H9 (cell line): ENCODE data around the gene CCDC34. TPM values are rescaled to one million over a fixed set of nuclear protein-coding genes. Genes with fewer than 3 reads are reported as not detected.
A peak's percentile ranks its signal among the peaks of the same experiment; 100 is the strongest.

ENCODE experiments used
- DNase-seq: peaks from one replicate; pipeline ENCODE4 v3.0.0-alpha.2; 2017
- H2AFZ ChIP-seq: one replicate; pipeline ENCODE4 v1.6.1; 2013; ENCODE audit warnings: mild to moderate bottlenecking, low read length, control low read depth, moderate library complexity
- H2AK5ac ChIP-seq: 2 replicates; pipeline ENCODE4 v1.6.1; 2013; ENCODE audit warnings: low read length, control low read depth, mixed read lengths; ENCODE audit not compliant: insufficient read length
- H2BK120ac ChIP-seq: one replicate; pipeline ENCODE4 v1.6.1; 2013; ENCODE audit warnings: low read depth, mild to moderate bottlenecking, low read length, control low read depth, inconsistent platforms; ENCODE audit not compliant: poor library complexity, severe bottlenecking
- H2BK12ac ChIP-seq: 2 replicates; pipeline ENCODE4 v1.6.1; 2013; ENCODE audit warnings: low read length, control low read depth, mixed read lengths, low read depth; ENCODE audit not compliant: insufficient read length
- H2BK15ac ChIP-seq: 2 replicates; pipeline ENCODE4 v1.6.1; 2013; ENCODE audit warnings: low read depth, low read length, control low read depth
- H2BK20ac ChIP-seq: one replicate; pipeline ENCODE4 v1.6.1; 2013; ENCODE audit warnings: low read depth, mild to moderate bottlenecking, low read length, control low read depth, inconsistent platforms; ENCODE audit not compliant: poor library complexity, severe bottlenecking
- H2BK5ac ChIP-seq: 2 replicates; pipeline ENCODE4 v1.6.1; 2013; ENCODE audit warnings: low read length, control low read depth, mixed read lengths; ENCODE audit not compliant: insufficient read length
- H3K14ac ChIP-seq: 2 replicates; pipeline ENCODE4 v1.6.1; 2013; ENCODE audit warnings: low read length, control low read depth; ENCODE audit not compliant: insufficient read depth
- H3K18ac ChIP-seq: 2 replicates; pipeline ENCODE4 v1.6.1; 2013; ENCODE audit warnings: low read depth, mild to moderate bottlenecking, mixed read lengths, low read length, control low read depth; ENCODE audit not compliant: insufficient read length
- H3K23ac ChIP-seq: 2 replicates; pipeline ENCODE4 v1.6.1; 2013; ENCODE audit warnings: low read length, control low read depth, mixed read lengths, low read depth; ENCODE audit not compliant: insufficient read length
- H3K23me2 ChIP-seq: 2 replicates; pipeline ENCODE4 v1.6.1; 2013; ENCODE audit warnings: low read depth, mild to moderate bottlenecking, mixed read lengths, low read length, control low read depth; ENCODE audit not compliant: insufficient read length, poor library complexity, severe bottlenecking
- H3K27ac ChIP-seq: 2 replicates; pipeline ENCODE4 v1.5.1; 2013; ENCODE audit warnings: low read length, control low read depth, mixed read lengths, low read depth; ENCODE audit not compliant: insufficient read length
- H3K27me3 ChIP-seq: 2 replicates; pipeline ENCODE4 v1.6.1; 2013; ENCODE audit warnings: low read length, control low read depth, inconsistent platforms; ENCODE audit not compliant: insufficient read depth
- H3K4ac ChIP-seq: 2 replicates; pipeline ENCODE4 v1.6.1; 2013; ENCODE audit warnings: low read depth, mild to moderate bottlenecking, control low read depth, inconsistent platforms, low read length, moderate library complexity
- H3K4me1 ChIP-seq: 2 replicates; pipeline ENCODE4 v1.6.1; 2013; ENCODE audit warnings: low read length, control low read depth, inconsistent platforms; ENCODE audit not compliant: insufficient read depth
- H3K4me2 ChIP-seq: 2 replicates; pipeline ENCODE4 v1.6.1; 2013; ENCODE audit warnings: low read length, control low read depth, mixed read lengths; ENCODE audit not compliant: insufficient read length, insufficient read depth
- H3K56ac ChIP-seq: 2 replicates; pipeline ENCODE4 v1.6.1; 2013; ENCODE audit warnings: low read depth, mild to moderate bottlenecking, mixed read lengths, low read length, control low read depth; ENCODE audit not compliant: insufficient read length
- H3K79me1 ChIP-seq: 2 replicates; pipeline ENCODE4 v1.6.1; 2013; ENCODE audit warnings: low read depth, mild to moderate bottlenecking, moderate library complexity, low read length, control low read depth, inconsistent platforms; ENCODE audit not compliant: insufficient read depth, poor library complexity, severe bottlenecking
- H3K79me2 ChIP-seq: 2 replicates; pipeline ENCODE4 v1.6.1; 2013; ENCODE audit warnings: low read length, control low read depth, inconsistent platforms; ENCODE audit not compliant: insufficient read depth
- H3K9ac ChIP-seq: 2 replicates; pipeline ENCODE4 v1.6.1; 2013; ENCODE audit warnings: low read length, control low read depth, mixed read lengths; ENCODE audit not compliant: insufficient read length; ENCODE audit errors: extremely low read depth
- H3K9me3 ChIP-seq: one replicate; pipeline ENCODE4 v1.6.1; 2013; ENCODE audit warnings: low read depth, low read length, inconsistent platforms; ENCODE audit not compliant: control insufficient read depth
- H3T11ph ChIP-seq: one replicate; pipeline ENCODE4 v1.6.1; 2013; ENCODE audit warnings: mild to moderate bottlenecking, low read length, control low read depth, inconsistent platforms
- H4K20me1 ChIP-seq: one replicate; pipeline ENCODE4 v1.6.1; 2013; ENCODE audit not compliant: control insufficient read depth, insufficient read length, insufficient read depth
- H4K5ac ChIP-seq: 2 replicates; pipeline ENCODE4 v1.6.1; 2013; ENCODE audit warnings: low read depth, mild to moderate bottlenecking, mixed read lengths, low read length, control low read depth; ENCODE audit not compliant: insufficient read length
- H4K8ac ChIP-seq: replicated peaks from 2 replicates; pipeline ENCODE4 v1.6.1; 2013; ENCODE audit warnings: low read length, control low read depth, mixed read lengths, low read depth; ENCODE audit not compliant: insufficient read length
- H4K91ac ChIP-seq: 2 replicates; pipeline ENCODE4 v1.6.1; 2013; ENCODE audit warnings: low read depth, mild to moderate bottlenecking, moderate library complexity, mixed read lengths, low read length, control low read depth; ENCODE audit not compliant: insufficient read length
- H3K27ac Mint-ChIP-seq, 3 experiments: 2 replicates in 2 of 3; 3 replicates in 1 of 3; pipeline ENCODE4 v1.8.0; 2020 to 2021; ENCODE audit warnings: mixed read lengths in 3 of 3, mild to moderate bottlenecking in 1 of 3, moderate library complexity in 1 of 3
- H3K27me3 Mint-ChIP-seq: 2 replicates; pipeline ENCODE4 v1.8.0; 2021; ENCODE audit warnings: low read depth, mild to moderate bottlenecking, moderate library complexity, mixed read lengths
- H3K36me3 Mint-ChIP-seq, 3 experiments: 2 replicates in 2 of 3; 3 replicates in 1 of 3; pipeline ENCODE4 v1.8.0; 2020 to 2021; ENCODE audit warnings: low read depth in 3 of 3, mixed read lengths in 3 of 3; ENCODE audit not compliant: insufficient read depth in 1 of 3
- H3K4me1 Mint-ChIP-seq, 2 experiments: 2 replicates each; pipeline ENCODE4 v1.8.0; 2020; ENCODE audit warnings: mixed read lengths in 2 of 2
- H3K4me3 Mint-ChIP-seq, 2 experiments: 2 replicates in 1 of 2; 3 replicates in 1 of 2; pipeline ENCODE4 v1.8.0; 2020 to 2021; ENCODE audit warnings: mild to moderate bottlenecking in 2 of 2, mixed read lengths in 2 of 2, moderate library complexity in 1 of 2
- H3K9me3 Mint-ChIP-seq, 2 experiments: 2 replicates in 1 of 2; 3 replicates in 1 of 2; pipeline ENCODE4 v1.8.0; 2020; ENCODE audit warnings: mild to moderate bottlenecking in 2 of 2, mixed read lengths in 2 of 2, moderate library complexity in 1 of 2
- CTCF ChIP-seq: fragments of 200-600 bp; sonication (generic); conservative IDR thresholded peaks from 3 replicates; pipeline ENCODE4 v1.8.0; 2021; ENCODE audit warnings: antibody characterized with exemption, mild to moderate bottlenecking
- WGBS: extraction: QIAGEN DNeasy Blood & Tissue Kit; methylation state at CpG from one replicate; pipeline ENCODE4 v1.1.7; 2013; ENCODE audit warnings: missing lambda C conversion rate, low lambda C conversion rate, mixed read lengths; ENCODE audit not compliant: insufficient read length; ENCODE audit errors: extremely low coverage; 5-methylcytosine and 5-hydroxymethylcytosine counted together
- total RNA-seq: library from RNA; stranded (reverse); gene quantifications from 2 replicates; pipeline ENCODE4 v1.2.1, GENCODE V29; 2021

CCDC34 gene
- total RNA-seq, 1 experiment from 2014 or later = 25.2 TPM

- Histone ChIP-seq H3K27me3 (no peaks in the 10 kb centered on the region), H3T11ph (no peak overlapping the region), H4K91ac (no peak overlapping the region)
Measured at GRCh38 chr11:27357250-27357649, 5.8 kb downstream of the CCDC34 start.

More at GRCh38 chr11:27357250-27357649, 5.8 kb downstream of the CCDC34 start:
- no peak overlapping the region for H3K4ac ChIP-seq
- H3K56ac ChIP-seq = no peak overlapping the region
- H4K8ac ChIP-seq = no peak overlapping the region
- H3K27me3 Mint-ChIP-seq = no peaks in the 10 kb centered on the region; the same call in 1 of the 2 replicates
- H2BK20ac ChIP-seq = no peak overlapping the region
- no peak overlapping the region for H2BK120ac ChIP-seq
- no peak for DNase-seq
- H3K4me3 Mint-ChIP-seq = no peak overlapping the region
- H3K4me1 ChIP-seq = no peaks in the 10 kb centered on the region; the same call in 1 of the 2 replicates
- no peaks in the 10 kb centered on the region for H3K79me1 ChIP-seq
- H3K9me3 ChIP-seq = no peaks in the 10 kb centered on the region
- no CpG with 5 or more reads among the region's 4 CpGs for WGBS
- H3K4me2 ChIP-seq = no peak overlapping the region
- no peak for TF ChIP-seq CTCF
- H3K36me3 Mint-ChIP-seq = peaks cover 2 to 11% (median 5%) of the 10 kb centered on the region in 3 experiments; a peak in 5 of 7 replicates
- H3K18ac ChIP-seq = no peak overlapping the region
- no peaks in the 10 kb centered on the region for H3K23me2 ChIP-seq
- H4K20me1 ChIP-seq = no peaks in the 10 kb centered on the region
- H3K9ac ChIP-seq = no peak overlapping the region
- H3K23ac ChIP-seq = no peak overlapping the region
- no peaks in the 10 kb centered on the region for H3K9me3 Mint-ChIP-seq
- H2BK12ac ChIP-seq = no peak overlapping the region
- H3K27ac ChIP-seq = no peak overlapping the region
- no peak overlapping the region for H3K14ac ChIP-seq
- no peak overlapping the region for H2AFZ ChIP-seq
- H4K5ac ChIP-seq = no peak overlapping the region
- no peaks in the 10 kb centered on the region for H3K79me2 ChIP-seq
- H2BK15ac ChIP-seq = no peak overlapping the region
- no peak overlapping the region for H2BK5ac ChIP-seq
- H2AK5ac ChIP-seq = no peak overlapping the region
- peaks cover 59 to 63% of the 10 kb centered on the region in 2 experiments for H3K4me1 Mint-ChIP-seq
- peak overlapping the region in 1 of 3 experiments; percentile 74; a peak in 1 of 7 replicates for H3K27ac Mint-ChIP-seq
